HG03045 (cell line): Measurements from ENCODE around the gene SECISBP2L.
"Not testable (repeated sequence)": the region's sequence is repeated elsewhere in the genome, so short reads cannot be mapped to it uniquely, and the experiment has no call there.

Experiments used
- ATAC-seq: cut with Tn5 transposase; IDR thresholded peaks from one replicate; pipeline ENCODE4 v1.9.1; 2021; ENCODE audit warnings: mild to moderate bottlenecking, moderate library complexity; ENCODE audit not compliant: unreplicated experiment

The SECISBP2L gene

GRCh38 chr15:49046220-49047102 is at the start of gene SECISBP2L:
Gene SECISBP2L (minus strand): TSS chr15:49046446. CDS start chr15:49046299, 147 bp downstream.
- ATAC-seq = peak; percentile 94

- no peak for ATAC-seq
Measured at GRCh38 chr15:49094923-49095322, 48.7 kb upstream of the SECISBP2L start.

- ATAC-seq = no peak
Measured at GRCh38 chr15:49093252-49094105, 47.2 kb upstream of the SECISBP2L start.

- ATAC-seq = no peak
Measured at GRCh38 chr15:49088996-49089395, 42.8 kb upstream of the SECISBP2L start.

- no peak for ATAC-seq
Measured at GRCh38 chr15:49085696-49086459, 39.6 kb upstream of the SECISBP2L start.

GRCh38 chr15:49084285-49084570 is 38.0 kb upstream of the SECISBP2L start:
- ATAC-seq = no peak

- ATAC-seq = no peak
Measured at GRCh38 chr15:49083401-49084284, 37.4 kb upstream of the SECISBP2L start.

- no peak for ATAC-seq
Measured at GRCh38 chr15:49082960-49083359, 36.7 kb upstream of the SECISBP2L start.

- ATAC-seq = no peak
Measured at GRCh38 chr15:49079340-49080039, 33.2 kb upstream of the SECISBP2L start.

GRCh38 chr15:49075881-49076280 is 29.6 kb upstream of the SECISBP2L start:
- ATAC-seq = no peak

GRCh38 chr15:49074589-49075287 is 28.5 kb upstream of the SECISBP2L start:
- ATAC-seq = not testable (repeated sequence)

GRCh38 chr15:49066372-49066771 is 20.1 kb upstream of the SECISBP2L start:
- no peak for ATAC-seq

GRCh38 chr15:49064884-49065283 is 18.6 kb upstream of the SECISBP2L start:
- ATAC-seq = no peak

GRCh38 chr15:49064281-49064653 is 18.0 kb upstream of the SECISBP2L start:
- ATAC-seq = no peak

- no peak for ATAC-seq
Measured at GRCh38 chr15:49063402-49064280, 17.4 kb upstream of the SECISBP2L start.

GRCh38 chr15:49062900-49063299 is 16.7 kb upstream of the SECISBP2L start:
- no peak for ATAC-seq

- no peak for ATAC-seq
Measured at GRCh38 chr15:49060710-49061495, 14.7 kb upstream of the SECISBP2L start.
